ENCODE results near the gene FSHR. TPM values are rescaled to one million over a fixed set of nuclear protein-coding genes. Genes with fewer than 3 reads are reported as not detected.

Gene FSHR
- total and polyA plus RNA-seq, 2 experiments from 2014 or later = not detected

DNA sequence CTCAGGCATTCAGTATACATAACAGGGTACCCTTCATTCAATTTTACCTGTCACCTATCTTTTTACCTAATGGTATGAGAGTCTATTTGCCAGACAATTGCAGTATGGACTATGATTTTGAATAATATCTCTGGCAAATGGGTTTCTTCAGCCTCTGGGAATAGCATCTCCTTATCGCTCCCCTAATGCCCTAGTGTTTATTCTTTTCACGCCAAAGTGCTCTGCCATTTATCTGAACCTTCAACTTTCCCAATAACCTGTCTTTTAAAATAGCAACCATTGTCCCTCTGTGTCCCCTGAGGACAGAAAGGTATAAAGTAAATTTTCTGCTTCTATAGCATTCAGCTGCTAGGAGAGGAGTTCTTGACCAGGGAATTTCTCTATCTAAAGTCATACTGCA, 45.0 kb upstream of the FSHR start (continued):
- TF ChIP-seq ETS1 (IDR thresholded peaks at IDR 0.05) = no peak

DNA sequence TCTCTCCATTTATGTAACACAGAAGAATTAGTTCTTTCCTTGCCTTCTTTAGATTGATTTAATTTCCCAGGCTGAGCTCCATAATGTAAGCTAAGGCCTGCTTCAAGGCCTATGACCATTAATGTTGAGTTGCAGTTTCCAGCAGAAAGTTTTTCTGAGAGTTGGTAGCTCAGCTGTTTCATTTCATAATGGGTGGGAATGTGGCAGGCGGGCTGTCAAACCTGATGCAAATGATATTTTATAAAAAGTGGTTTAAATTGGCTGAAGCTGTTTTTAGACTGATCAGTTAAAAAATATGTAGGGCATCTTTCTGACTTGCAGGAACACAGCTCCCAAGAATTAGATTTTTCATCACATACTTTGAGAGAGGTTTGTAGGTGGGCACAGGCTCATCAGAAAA, 40.4 kb upstream of the FSHR start:
- no peaks in the 10 kb centered on the region for H3K27me3 Mint-ChIP-seq (ENCODE audit: insufficient read depth, low read depth, poor library complexity)
- no peaks in the 10 kb centered on the region for H3K36me3 Mint-ChIP-seq (ENCODE audit: low read depth)
- H3K9me3 Mint-ChIP-seq = no peaks in the 10 kb centered on the region
- no peaks in the 10 kb centered on the region for H3K4me1 ChIP-seq (ENCODE audit: insufficient read depth)
- no peak overlapping the region; the same call in 1 of the 2 replicates for H2AFZ ChIP-seq
- no peaks in the 10 kb centered on the region for H3K36me3 ChIP-seq (ENCODE audit: insufficient read depth)
- DNase-seq (ENCODE audit: low spot score) (no peak), ATAC-seq (no peak)
- H3K27me3 ChIP-seq (ENCODE audit: insufficient read depth) = no peaks in the 10 kb centered on the region
- H3K4me3 Mint-ChIP-seq = no peak overlapping the region
- no peaks in the 10 kb centered on the region for H3K4me1 Mint-ChIP-seq
- no peak overlapping the region for H3K4me2 ChIP-seq
- H3K9me2 ChIP-seq (ENCODE audit: insufficient read depth) = peaks cover 17% of the 10 kb centered on the region
- no peak overlapping the region for H3K4me3 ChIP-seq
- H3K27ac Mint-ChIP-seq = no peak overlapping the region
- no peaks in the 10 kb centered on the region for H3F3A ChIP-seq (replicated peaks; ENCODE audit: low read depth)
- no peaks in the 10 kb centered on the region for H4K20me1 ChIP-seq (replicated peaks; ENCODE audit: insufficient read depth)
- no peaks in the 10 kb centered on the region for H3K79me2 ChIP-seq (replicated peaks; ENCODE audit: insufficient read depth)
- TF ChIP-seq ETS1 (IDR thresholded peaks at IDR 0.05) (no peak), ZNF331 (CRISPR knock-in tag; IDR thresholded peaks at IDR 0.05; ENCODE audit: low read depth) (no peak), JUNB (IDR thresholded peaks at IDR 0.05; ENCODE audit: unreplicated experiment) (no peak), EZH2 (IDR thresholded peaks at IDR 0.05; ENCODE audit: low read depth, unreplicated experiment) (no peak), CREB1 (CRISPR knock-in tag; IDR thresholded peaks at IDR 0.05; ENCODE audit: low read depth) (no peak), EZH2phosphoT487 (IDR thresholded peaks at IDR 0.05; ENCODE audit: unreplicated experiment) (no peak), ZNF114 (CRISPR knock-in tag; IDR thresholded peaks at IDR 0.05) (no peak)
- TF ChIP-seq, protein P1, sequence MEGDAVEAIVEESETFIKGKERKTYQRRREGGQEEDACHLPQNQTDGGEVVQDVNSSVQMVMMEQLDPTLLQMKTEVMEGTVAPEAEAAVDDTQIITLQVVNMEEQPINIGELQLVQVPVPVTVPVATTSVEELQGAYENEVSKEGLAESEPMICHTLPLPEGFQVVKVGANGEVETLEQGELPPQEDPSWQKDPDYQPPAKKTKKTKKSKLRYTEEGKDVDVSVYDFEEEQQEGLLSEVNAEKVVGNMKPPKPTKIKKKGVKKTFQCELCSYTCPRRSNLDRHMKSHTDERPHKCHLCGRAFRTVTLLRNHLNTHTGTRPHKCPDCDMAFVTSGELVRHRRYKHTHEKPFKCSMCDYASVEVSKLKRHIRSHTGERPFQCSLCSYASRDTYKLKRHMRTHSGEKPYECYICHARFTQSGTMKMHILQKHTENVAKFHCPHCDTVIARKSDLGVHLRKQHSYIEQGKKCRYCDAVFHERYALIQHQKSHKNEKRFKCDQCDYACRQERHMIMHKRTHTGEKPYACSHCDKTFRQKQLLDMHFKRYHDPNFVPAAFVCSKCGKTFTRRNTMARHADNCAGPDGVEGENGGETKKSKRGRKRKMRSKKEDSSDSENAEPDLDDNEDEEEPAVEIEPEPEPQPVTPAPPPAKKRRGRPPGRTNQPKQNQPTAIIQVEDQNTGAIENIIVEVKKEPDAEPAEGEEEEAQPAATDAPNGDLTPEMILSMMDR (conservative IDR thresholded peaks at IDR 0.05; ENCODE audit: low read depth in 2 of 2) = no peak
- H3K27ac ChIP-seq (ENCODE audit: low read depth) = no peak overlapping the region

DNA sequence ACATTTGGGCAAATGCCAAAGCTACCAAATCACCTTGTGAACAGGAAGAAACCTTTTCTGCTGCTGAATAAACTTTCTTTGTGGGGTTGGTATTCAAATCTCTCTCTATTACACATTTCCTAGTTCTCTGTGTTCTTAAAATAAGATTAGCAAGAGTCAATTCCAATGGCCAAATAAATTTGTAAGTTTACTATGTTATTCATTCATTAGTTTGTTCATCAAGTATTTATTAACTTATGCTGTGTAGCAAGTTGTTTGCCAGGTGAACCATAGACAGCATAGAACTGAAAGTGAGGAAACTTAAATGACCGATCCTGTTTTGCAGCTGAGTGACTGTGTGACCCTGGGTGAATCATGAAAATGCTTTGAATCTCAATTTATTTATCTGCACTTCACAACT, 37.7 kb upstream of the FSHR start:
- Histone ChIP-seq H3K4me1 (ENCODE audit: insufficient read depth) (no peaks in the 10 kb centered on the region), H3K27me3 (ENCODE audit: insufficient read depth) (no peaks in the 10 kb centered on the region), H3K79me2 (replicated peaks; ENCODE audit: insufficient read depth) (no peaks in the 10 kb centered on the region), H3K36me3 (ENCODE audit: insufficient read depth) (no peaks in the 10 kb centered on the region), H4K20me1 (replicated peaks; ENCODE audit: insufficient read depth) (no peaks in the 10 kb centered on the region), H3K4me3 (no peak overlapping the region), H2AFZ (peak overlapping the region; percentile 16; the same call in 1 of the 2 replicates), H3K4me2 (no peak overlapping the region), H3K9me2 (ENCODE audit: insufficient read depth) (peaks cover 17% of the 10 kb centered on the region), H3K27ac (ENCODE audit: low read depth) (no peak overlapping the region), H3F3A (replicated peaks; ENCODE audit: low read depth) (no peaks in the 10 kb centered on the region)
- DNase-seq (ENCODE audit: low spot score) (no peak), ATAC-seq (no peak)
- Mint-ChIP-seq H3K4me1 (peaks cover 6% of the 10 kb centered on the region; the same call in 1 of the 3 replicates), H3K27ac (no peak overlapping the region), H3K4me3 (no peak overlapping the region), H3K9me3 (0 out of 3 replicates have a peak, but pooled peaks cover under 1% of the 10 kb centered on the region), H3K27me3 (ENCODE audit: insufficient read depth, low read depth, poor library complexity) (no peaks in the 10 kb centered on the region), H3K36me3 (ENCODE audit: low read depth) (no peaks in the 10 kb centered on the region)
- TF ChIP-seq POLR2AphosphoS5 (IDR thresholded peaks at IDR 0.05; ENCODE audit: low read depth) (no peak), ETS1 (IDR thresholded peaks at IDR 0.05) (no peak), EZH2 (IDR thresholded peaks at IDR 0.05; ENCODE audit: low read depth, unreplicated experiment) (no peak), EZH2phosphoT487 (IDR thresholded peaks at IDR 0.05; ENCODE audit: unreplicated experiment) (no peak), REST (IDR thresholded peaks at IDR 0.05; ENCODE audit: unreplicated experiment) (no peak), JUNB (IDR thresholded peaks at IDR 0.05; ENCODE audit: unreplicated experiment) (no peak), STAT1 (IDR thresholded peaks at IDR 0.05; ENCODE audit: unreplicated experiment) (no peak), CREB1 (CRISPR knock-in tag; IDR thresholded peaks at IDR 0.05; ENCODE audit: low read depth) (no peak), ZNF114 (CRISPR knock-in tag; IDR thresholded peaks at IDR 0.05) (no peak), ZNF331 (CRISPR knock-in tag; IDR thresholded peaks at IDR 0.05; ENCODE audit: low read depth) (no peak)
